Amniotic epithelial cell (primary cell): ENCODE measurements around the gene DUOX1.

ENCODE experiments used
- DNase-seq: peaks from one replicate; pipeline ENCODE4 v3.0.0-alpha.2; 2010; ENCODE audit warnings: low read depth

DUOX1 gene

DNA sequence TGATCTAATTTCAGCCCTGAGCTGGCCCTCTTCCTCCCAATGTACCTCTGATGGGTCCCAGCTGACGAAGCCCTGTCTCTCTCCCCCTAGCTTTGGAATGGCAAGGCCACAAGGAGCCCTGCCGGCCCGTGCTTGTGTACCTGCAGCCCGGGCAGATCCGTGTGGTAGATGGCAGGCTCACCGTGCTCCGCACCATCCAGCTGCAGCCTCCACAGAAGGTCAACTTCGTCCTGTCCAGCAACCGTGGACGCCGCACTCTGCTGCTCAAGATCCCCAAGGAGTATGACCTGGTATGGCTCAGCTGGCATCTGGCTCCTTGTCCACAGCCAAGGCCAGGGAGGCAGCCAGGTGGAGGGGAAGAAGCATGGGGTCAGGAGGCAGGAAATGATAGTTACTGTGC is 14.2 kb downstream of the DUOX1 start:
- DNase-seq, result no peak

DNA sequence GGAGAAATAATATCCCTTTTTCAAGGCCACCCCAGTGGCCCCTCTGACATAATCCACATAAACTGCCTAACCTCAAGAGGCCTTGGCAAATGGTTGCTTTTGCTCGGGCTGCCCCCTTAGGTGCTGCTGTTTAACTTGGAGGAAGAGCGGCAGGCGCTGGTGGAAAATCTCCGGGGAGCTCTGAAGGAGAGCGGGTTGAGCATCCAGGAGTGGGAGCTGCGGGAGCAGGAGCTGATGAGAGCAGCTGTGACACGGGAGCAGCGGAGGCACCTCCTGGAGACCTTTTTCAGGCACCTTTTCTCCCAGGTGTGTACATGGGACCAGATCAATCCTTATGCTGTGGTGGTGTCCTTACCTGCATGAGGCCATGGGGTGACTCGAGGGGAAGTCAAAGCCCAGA is 15.0 kb downstream of the DUOX1 start:
- no peak for DNase-seq

DNA sequence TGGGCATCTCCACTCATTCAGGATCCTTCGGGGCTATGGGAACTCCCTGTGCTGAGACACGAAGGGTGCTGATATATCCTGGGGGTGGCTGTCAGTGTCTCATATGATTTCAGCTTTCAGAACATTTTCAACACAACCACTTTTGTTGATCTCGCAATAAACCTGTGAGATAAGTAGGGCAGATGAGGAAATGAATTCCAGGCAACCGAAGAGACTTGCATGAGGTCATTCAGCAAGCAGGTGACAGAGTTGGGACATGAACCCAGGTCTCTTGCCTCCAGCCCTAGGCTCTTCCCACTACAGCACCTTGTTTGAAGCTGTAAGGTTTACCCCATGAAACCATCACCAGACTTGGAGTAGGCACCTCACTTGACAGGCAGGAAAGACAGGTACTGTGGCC is 16.6 kb downstream of the DUOX1 start:
- DNase-seq, result peak; percentile 73

DNA sequence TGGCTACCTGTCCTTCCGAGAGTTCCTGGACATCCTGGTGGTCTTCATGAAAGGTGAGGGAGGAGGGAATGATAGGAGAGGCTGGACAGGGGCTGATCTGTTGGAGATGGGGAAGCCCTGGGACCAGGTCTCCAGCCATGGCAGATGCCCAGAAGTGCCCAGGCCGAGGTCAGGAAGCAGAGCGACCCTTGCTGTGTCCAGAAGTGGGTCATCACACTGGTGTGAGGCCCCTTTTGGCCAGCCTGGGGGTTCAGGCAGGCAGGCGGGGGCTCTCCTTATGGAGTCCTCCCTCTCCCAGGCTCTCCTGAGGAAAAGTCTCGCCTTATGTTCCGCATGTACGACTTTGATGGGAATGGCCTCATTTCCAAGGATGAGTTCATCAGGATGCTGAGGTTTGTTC is 17.8 kb downstream of the DUOX1 start:
- DNase-seq, result no peak

DNA sequence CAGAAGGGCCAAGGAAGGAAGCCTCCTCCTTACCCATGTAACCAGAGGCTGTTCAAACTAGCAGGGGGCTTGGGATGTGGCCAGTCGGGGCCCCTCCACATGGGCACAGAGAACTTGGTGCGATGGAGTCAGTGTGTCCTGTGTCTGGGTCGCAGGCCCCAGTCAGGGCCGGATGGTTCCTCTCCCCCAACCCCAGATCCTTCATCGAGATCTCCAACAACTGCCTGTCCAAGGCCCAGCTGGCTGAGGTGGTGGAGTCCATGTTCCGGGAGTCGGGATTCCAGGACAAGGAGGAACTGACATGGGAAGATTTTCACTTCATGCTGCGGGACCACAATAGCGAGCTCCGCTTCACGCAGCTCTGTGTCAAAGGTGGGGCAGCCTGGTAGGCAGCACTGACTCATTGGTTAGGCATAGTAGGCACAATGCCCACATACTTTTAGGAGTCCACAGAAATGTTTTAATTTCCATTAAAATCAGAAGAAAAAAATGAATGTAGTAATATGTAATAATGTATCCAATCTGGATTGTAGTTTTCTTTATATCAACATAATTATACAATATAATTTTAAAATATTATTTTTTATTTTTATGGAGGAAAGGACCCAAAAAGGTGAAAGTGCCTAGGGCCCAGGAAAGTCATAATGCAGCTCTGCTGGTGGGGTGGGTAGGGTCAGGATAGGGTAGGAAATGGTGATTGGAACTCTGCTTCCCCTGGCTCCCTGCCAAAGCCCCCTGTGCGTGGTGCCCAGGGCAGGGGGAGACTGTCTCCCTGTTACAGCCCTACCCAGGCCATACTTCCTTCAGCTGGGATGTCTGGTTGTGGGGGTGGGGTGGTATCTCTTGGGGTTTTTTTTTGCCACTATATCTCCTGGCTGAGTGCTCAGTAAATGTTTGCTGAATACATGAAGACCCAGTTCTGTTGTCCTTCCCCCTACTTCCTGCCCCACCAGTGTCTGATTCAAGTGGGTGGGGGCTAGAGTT is 18.6 kb downstream of the DUOX1 start:
- no peak for DNase-seq

DNA sequence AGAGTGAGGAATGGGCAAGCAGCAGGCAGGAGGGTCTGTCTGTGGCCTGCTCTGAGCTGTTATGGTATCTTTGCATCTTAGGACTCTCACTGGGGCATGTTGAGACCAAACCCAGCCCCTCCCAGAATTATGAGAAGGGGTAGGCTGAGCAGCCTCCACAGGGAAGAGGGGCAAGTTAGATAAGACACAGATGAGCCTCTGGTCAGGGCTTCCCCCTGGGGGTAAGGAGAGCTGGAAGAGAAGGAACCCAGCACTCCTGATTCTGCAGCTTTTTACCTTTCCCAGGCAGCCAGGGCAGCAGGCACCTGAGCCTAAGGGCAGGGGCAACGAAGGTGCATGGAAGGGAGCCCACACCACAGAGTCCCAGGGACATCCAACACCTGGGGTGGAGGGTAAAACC is 19.3 kb downstream of the DUOX1 start:
- DNase-seq, result no peak

DNA sequence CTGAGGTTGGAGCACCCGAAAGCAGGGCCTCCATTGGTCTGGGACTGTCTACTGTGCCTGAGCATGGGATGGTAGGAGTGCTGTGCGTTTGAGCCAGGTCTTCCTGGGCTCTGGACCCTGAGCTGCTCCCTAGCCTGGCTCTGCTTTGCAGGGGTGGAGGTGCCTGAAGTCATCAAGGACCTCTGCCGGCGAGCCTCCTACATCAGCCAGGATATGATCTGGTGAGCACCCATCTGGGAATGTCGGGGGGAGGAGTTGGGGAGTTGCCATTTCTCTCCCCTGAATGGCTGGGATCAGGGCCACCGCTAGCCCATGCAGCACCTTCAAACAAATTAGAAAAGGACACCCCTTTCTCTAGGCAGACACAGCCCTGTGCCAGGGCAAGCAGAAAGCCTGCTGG is 20.7 kb downstream of the DUOX1 start:
- DNase-seq, result no peak

DNA sequence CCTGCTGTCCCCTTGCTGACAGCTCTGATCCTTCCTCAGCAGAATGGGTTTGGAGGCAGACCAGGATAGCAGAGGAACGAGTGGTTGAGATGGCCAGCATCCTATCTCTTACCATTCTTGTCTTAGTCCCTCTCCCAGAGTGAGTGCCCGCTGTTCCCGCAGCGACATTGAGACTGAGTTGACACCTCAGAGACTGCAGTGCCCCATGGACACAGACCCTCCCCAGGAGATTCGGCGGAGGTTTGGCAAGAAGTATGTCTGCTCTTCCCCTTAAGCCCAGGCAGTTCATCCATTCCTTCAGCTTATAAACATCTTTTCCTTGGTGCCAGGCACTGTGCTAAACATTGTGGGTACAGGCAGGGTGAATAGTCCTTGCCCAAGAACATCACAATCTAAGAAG is 21.2 kb downstream of the DUOX1 start:
- DNase-seq, result no peak

DNA sequence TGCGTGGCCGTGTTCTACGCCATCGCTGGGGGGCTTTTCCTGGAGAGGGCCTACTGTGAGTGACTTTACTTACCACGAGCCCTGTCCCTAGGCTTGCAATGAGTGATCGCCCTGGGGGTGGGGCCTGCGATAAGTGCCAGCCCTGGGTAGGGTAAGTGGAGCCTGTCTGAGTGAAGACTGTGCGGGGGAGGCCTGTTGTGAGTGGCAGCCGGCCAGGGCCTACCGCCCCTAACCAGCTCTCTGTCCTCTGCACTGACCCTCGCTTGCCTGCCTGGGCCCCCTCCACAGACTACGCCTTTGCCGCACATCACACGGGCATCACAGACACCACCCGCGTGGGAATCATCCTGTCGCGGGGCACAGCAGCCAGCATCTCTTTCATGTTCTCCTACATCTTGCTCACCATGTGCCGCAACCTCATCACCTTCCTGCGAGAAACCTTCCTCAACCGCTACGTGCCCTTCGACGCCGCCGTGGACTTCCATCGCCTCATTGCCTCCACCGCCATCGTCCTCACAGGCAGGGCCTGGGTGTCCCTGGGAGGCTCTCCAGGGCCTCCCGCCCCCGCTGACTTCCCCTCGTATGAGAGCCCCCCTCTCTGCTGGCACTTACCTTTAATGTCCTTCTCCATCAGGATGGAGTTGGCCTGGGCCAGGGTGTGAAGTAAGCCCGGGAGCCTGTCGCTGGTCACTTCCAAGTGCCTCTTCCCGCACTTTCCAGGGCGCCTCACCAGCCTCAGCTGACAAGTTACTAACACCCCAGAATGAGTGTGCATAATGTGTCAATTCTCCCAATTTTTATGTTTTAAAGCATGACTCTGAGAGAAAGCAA is 22.4 kb downstream of the DUOX1 start:
- DNase-seq, result no peak

DNA sequence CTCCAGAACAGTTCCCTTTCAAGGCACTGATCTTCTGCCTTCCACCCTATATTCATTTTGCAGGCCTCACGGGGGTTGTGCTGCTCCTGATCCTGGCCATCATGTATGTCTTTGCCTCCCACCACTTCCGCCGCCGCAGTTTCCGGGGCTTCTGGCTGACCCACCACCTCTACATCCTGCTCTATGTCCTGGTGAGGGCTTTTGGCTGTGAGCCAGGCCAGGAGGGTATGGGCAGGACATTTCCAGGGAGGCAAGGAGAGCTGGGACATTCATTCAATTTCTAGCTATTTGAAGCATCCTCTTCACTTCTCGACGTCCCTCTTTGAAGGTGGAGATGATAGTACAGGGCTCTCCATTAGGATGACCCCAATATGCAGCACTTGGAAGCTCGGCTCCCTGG is 25.9 kb downstream of the DUOX1 start:
- no peak for DNase-seq

DNA sequence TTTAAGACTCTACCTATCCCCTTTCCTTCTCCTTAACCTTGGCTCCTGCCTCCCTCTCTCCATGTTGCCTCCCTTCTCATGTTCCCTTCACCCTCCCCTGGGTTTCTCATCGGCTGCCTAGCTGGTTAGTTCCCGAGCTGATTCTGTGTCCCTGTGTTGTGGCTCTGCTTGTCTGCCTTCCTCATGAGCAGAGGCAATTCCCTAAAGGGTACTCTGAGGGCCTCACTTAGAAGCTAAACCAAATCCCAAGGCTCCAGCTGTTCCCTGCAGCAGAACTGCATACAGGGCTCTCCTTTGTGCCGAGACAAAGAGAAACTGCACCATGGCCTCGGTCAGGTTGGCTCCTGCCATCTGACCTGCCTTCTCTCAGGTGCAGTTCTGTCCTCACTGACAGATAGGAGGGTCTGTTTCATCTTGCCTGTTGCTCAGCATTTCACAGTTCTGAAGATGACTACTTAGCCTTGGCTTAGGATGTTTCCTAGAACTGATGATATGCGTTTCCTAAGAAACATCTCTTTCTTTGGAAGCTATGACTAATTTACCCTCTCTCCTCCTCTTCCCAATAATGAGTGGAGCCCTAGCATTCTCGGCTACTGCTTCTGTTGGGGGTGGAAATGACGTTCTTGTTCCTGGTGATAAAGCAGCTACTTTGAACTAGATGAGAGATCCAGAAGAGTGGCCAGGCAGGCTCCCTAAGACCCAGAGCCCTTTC is 27.1 kb downstream of the DUOX1 start:
- peak; percentile 86 for DNase-seq

DNA sequence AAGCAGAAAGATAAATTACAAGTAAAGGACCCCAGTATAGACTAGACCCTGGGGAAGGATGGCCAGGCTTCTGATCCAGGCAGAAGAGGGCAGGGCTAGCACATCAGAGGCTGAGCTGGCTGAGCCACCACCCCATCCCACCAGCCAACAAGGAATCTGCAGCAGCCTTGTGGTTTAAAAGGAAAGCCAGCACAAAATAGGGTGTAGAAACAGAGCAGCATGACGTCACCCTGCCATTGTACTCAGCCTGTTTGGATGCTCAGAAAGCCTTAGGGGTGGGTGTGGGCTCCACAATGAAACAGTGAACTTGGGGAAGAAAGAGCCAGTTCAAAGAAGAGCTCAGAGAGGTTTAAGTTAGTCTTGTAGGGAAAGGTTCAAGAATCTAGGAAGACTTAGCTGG is 28.2 kb downstream of the DUOX1 start:
- peak; percentile 87 for DNase-seq

DNA sequence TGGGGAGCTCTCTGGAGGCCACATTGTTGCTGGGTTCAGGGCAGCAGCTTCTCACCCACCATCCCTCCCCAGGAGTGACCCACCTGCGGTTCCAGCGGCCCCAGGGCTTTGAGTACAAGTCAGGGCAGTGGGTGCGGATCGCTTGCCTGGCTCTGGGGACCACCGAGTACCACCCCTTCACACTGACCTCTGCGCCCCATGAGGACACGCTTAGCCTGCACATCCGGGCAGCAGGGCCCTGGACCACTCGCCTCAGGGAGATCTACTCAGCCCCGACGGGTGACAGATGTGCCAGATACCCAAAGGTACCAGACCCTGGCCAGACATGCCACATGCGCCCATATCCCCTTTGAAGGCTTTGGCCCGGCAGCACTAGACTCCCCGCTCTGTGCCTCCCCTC is 31.9 kb downstream of the DUOX1 start:
- DNase-seq, result no peak

DNA sequence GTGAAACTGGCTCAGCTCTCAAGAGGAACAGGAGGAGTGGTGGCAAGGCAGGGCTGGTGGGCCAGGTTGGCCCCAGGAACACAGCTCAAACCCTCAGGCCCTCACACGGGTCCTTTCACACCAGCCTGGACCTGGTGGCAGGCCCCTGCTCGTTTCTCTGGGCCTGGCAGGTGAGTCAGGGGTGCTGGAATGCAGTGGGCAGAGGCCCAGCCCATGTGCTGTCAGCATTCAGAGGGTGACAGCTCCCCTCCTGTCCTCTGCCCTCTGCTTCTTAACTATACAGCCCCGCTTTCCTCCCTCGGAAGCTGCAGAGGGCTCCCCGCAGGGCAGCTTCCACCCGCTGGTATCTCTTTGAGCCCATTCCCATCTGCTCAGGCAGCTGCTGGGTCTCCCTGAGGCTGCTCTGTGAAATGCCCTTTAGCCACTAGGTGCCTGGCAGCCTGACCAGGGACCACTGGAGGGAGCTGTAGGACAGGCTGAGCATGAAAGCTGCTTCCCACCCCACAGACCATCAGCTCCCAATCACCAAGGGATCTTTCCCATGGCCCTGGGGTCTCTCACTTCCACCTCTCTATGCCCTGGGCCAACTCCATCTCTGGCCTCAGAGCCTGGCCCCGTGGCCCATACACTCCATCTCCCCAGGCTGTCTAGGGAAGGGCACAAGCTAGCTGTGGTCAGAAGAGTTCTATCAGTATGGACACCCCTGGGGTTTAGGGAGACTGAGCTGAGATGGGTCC is 33.1 kb downstream of the DUOX1 start:
- DNase-seq, result peak; percentile 74

DNA sequence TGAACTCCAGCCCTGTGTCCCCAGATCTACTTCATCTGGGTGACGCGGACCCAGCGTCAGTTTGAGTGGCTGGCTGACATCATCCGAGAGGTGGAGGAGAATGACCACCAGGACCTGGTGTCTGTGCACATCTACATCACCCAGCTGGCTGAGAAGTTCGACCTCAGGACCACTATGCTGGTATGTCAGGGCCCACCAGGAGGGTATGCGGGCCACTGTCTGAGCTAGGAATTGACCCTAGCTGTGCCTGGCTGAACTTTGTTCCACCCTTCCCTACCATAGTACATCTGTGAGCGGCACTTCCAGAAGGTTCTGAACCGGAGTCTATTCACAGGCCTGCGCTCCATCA is 33.7 kb downstream of the DUOX1 start:
- no peak for DNase-seq

DNA sequence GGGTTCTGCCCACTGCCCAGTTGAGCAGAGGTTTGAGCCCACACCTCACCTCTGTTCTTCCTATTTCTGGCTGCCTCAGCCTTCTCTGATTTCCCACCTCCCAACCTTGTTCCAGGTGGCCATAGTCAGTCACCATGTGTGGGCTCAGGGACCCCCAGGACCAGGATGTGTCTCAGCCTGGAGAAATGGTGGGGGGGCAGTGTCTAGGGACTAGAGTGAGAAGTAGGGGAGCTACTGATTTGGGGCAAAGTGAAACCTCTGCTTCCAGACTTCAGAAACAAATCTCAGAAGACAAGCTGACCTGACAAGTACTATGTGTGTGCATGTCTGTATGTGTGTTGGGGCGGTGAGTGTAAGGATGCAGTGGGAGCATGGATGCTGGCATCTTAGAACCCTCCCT is 35.1 kb downstream of the DUOX1 start:
- no peak for DNase-seq

DNA sequence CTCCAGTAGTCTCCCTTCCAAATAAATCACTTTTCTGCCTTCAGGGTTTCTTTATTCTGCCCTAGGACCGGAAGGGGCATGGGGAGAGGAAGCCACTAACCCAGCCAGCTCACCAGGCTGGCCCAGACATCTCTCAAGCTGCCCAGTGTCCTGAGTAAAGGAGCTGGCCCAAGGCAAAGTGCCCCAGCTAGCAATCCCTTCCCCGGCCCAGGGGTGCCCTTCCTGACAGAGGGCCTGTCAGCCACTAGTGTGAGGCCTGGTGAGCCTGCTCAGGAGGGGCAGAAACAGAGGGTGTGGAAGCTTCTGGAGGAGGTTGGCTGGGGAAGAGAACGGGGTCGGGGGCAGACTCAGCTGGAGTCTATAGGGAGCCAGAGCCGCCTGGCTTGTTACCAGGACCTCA is 35.7 kb downstream of the DUOX1 start:
- no peak for DNase-seq

DNA sequence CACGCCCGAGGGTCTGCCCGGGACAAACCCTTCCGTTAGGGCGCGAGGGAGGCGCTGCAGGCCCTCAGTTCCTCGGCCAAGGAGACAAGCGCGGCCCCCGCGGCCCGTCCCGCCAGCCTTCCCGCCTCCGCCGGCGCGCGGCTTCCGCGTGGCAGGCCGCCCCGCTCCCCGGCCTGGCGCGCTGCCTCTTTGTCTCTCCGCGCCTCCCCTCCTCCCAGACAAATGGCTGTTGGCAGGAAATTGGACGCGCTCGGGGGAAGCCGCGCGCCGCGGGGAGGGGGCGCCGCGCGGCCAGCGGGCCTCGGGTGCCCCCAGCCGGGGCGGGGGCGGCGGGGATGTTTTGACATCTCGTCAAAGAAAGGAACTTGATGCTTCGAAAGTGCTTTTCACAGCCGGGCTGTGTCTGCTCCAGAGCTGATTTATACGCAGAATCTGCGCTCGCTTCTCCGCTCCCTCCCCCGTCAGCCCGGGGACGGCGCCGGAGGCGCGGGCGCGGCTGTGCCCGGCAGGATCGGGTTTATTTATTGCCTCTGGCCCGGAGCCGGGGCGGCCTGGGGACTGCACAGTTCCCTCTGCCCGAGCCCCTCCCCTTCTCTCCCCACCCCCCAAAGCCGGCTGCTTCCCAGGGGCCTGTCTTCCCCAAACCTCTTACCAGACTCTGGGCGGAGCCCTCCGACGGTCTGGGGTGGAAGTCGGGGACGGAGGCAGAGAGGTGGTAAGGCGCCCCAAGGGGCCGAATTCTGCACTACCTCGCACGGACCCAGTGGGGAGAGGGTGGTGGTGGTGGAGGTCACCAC is 37.2 kb downstream of the DUOX1 start:
- peak; percentile 88 for DNase-seq

DNA sequence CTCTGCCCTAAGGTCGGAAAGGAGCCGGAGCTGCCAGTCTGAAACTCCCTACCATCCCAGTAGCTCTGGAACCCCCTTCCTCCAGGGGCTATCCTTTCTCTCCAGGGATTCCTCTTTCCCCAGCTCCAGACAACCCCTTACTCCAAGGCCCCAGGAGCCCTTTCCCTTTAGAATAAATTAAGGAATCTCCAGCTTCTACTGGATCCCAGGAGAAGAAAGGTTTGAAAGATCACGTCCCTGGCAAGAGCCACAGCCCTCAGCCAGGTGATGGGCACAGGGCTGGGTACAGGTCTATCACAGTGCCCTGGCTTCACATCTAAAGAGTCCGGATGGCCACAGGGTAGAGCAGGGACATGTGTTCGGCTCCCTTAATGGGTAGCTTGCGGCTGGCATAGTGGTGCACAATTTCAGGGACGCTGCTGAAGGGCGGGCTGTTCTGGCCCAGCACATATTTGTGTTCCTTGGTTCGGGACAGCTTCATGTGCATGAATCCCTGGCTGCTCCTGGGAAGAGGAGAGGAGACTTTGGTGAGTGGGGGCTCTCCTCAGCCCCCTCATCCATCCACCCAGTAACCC is 37.9 kb downstream of the DUOX1 start:
- no peak for DNase-seq

DNA sequence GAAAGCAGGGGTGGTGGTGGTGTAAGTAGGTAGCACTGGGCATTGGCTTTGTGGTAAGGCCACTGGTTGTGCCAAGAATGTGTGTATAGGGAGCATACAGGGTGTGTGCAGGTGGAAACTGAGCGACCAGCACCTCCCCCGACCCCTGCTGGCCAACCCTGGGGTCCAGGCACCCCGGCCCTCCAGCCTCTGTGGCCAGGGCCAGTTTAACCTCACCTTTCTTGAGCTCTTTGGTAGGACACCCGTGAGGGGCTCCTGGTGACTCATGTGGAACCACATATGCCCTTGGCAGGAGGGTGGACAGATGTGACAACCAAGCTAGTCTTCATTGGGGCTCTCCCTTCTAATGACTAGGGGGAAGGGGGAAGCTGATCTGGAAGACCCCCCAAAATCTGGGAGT is 38.5 kb downstream of the DUOX1 start:
- DNase-seq, result no peak
